ENCODE measurements around the gene JADE2.

The JADE2 gene

GRCh38 chr5:134545070-134545868 lies 19.8 kb downstream of the JADE2 start:
- no peak overlapping the region for H3K4me3 ChIP-seq (ENCODE audit: low read depth, low read length)
- no peak for DNase-seq (ENCODE audit: low read depth)
- no peak for TF ChIP-seq CTCF (IDR thresholded peaks at IDR 0.05; ENCODE audit: low read depth, low read length, missing control alignments)
- in situ Hi-C loops (cut with HindIII; ENCODE audit: low sequenced_read_pairs) = no loop called here

GRCh38 chr5:134547066-134547465 lies 21.6 kb downstream of the JADE2 start:
- no peak overlapping the region for H3K4me3 ChIP-seq (ENCODE audit: low read depth, low read length)
- in situ Hi-C loops (cut with HindIII; ENCODE audit: low sequenced_read_pairs) = no loop called here
- DNase-seq (ENCODE audit: low read depth) = no peak
- TF ChIP-seq CTCF (IDR thresholded peaks at IDR 0.05; ENCODE audit: low read depth, low read length, missing control alignments) = no peak

GRCh38 chr5:134547579-134547978 lies 22.1 kb downstream of the JADE2 start:
- no peak for TF ChIP-seq CTCF (IDR thresholded peaks at IDR 0.05; ENCODE audit: low read depth, low read length, missing control alignments)
- in situ Hi-C loops (cut with HindIII; ENCODE audit: low sequenced_read_pairs) = no loop called here
- H3K4me3 ChIP-seq (ENCODE audit: low read depth, low read length) = no peak overlapping the region
- DNase-seq (ENCODE audit: low read depth) = peak; percentile 73

GRCh38 chr5:134547999-134548658 lies 22.7 kb downstream of the JADE2 start:
- in situ Hi-C loops (cut with HindIII; ENCODE audit: low sequenced_read_pairs) = no loop called here
- TF ChIP-seq CTCF (IDR thresholded peaks at IDR 0.05; ENCODE audit: low read depth, low read length, missing control alignments) = no peak
- no peak for DNase-seq (ENCODE audit: low read depth)
- no peak overlapping the region for H3K4me3 ChIP-seq (ENCODE audit: low read depth, low read length)

GRCh38 chr5:134549714-134550113 lies 24.2 kb downstream of the JADE2 start:
- H3K4me3 ChIP-seq (ENCODE audit: low read depth, low read length) = no peak overlapping the region
- in situ Hi-C loops (cut with HindIII; ENCODE audit: low sequenced_read_pairs) = no loop called here
- no peak for DNase-seq (ENCODE audit: low read depth)
- no peak for TF ChIP-seq CTCF (IDR thresholded peaks at IDR 0.05; ENCODE audit: low read depth, low read length, missing control alignments)

- TF ChIP-seq CTCF (IDR thresholded peaks at IDR 0.05; ENCODE audit: low read depth, low read length, missing control alignments) = no peak
- no peak overlapping the region for H3K4me3 ChIP-seq (ENCODE audit: low read depth, low read length)
- in situ Hi-C loops (cut with HindIII; ENCODE audit: low sequenced_read_pairs) = no loop called here
- no peak for DNase-seq (ENCODE audit: low read depth)
Measured at GRCh38 chr5:134550271-134551214, 25.1 kb downstream of the JADE2 start.

Measured in astrocyte of the cerebellum (primary cell).